Activated naive CD4-positive, alpha-beta T cell treated with anti-CD3 and anti-CD28 coated beads, Interleukin-2, amount 10 ng/mL, durations not matched to agents 7 days and 5 days (primary cell): ENCODE data around the gene PRX.
"Not testable (repeated sequence)": the region's sequence is repeated elsewhere in the genome, so short reads cannot be mapped to it uniquely, and the experiment has no call there.

ENCODE experiments used
- CTCF ChIA-PET: fragments of 350-600 bp; sonication (Branson Sonifier 250); formaldehyde crosslinking; loops from one replicate; lab custom pipeline; 2021; ENCODE audit warnings: antibody characterized with exemption; lab: Charles Lee
- DNase-seq: peaks from one replicate; pipeline ENCODE4 v3.0.0-alpha.2; 2020
- H3K27ac Mint-ChIP-seq: one replicate; pipeline ENCODE4 v1.8.0; 2021; ENCODE audit warnings: mild to moderate bottlenecking, moderate library complexity, mixed read lengths
- H3K27me3 Mint-ChIP-seq: one replicate; pipeline ENCODE4 v1.8.0; 2021; ENCODE audit warnings: mild to moderate bottlenecking, mixed read lengths
- H3K36me3 Mint-ChIP-seq: one replicate; pipeline ENCODE4 v1.8.0; 2021; ENCODE audit warnings: mixed read lengths
- H3K4me1 Mint-ChIP-seq: one replicate; pipeline ENCODE4 v1.8.0; 2021; ENCODE audit warnings: mixed read lengths
- H3K4me3 Mint-ChIP-seq: one replicate; pipeline ENCODE4 v1.8.0; 2021; ENCODE audit warnings: mild to moderate bottlenecking, moderate library complexity, mixed read lengths
- H3K9me3 Mint-ChIP-seq: one replicate; pipeline ENCODE4 v1.8.0; 2021; ENCODE audit warnings: mixed read lengths

PRX gene, protein sequence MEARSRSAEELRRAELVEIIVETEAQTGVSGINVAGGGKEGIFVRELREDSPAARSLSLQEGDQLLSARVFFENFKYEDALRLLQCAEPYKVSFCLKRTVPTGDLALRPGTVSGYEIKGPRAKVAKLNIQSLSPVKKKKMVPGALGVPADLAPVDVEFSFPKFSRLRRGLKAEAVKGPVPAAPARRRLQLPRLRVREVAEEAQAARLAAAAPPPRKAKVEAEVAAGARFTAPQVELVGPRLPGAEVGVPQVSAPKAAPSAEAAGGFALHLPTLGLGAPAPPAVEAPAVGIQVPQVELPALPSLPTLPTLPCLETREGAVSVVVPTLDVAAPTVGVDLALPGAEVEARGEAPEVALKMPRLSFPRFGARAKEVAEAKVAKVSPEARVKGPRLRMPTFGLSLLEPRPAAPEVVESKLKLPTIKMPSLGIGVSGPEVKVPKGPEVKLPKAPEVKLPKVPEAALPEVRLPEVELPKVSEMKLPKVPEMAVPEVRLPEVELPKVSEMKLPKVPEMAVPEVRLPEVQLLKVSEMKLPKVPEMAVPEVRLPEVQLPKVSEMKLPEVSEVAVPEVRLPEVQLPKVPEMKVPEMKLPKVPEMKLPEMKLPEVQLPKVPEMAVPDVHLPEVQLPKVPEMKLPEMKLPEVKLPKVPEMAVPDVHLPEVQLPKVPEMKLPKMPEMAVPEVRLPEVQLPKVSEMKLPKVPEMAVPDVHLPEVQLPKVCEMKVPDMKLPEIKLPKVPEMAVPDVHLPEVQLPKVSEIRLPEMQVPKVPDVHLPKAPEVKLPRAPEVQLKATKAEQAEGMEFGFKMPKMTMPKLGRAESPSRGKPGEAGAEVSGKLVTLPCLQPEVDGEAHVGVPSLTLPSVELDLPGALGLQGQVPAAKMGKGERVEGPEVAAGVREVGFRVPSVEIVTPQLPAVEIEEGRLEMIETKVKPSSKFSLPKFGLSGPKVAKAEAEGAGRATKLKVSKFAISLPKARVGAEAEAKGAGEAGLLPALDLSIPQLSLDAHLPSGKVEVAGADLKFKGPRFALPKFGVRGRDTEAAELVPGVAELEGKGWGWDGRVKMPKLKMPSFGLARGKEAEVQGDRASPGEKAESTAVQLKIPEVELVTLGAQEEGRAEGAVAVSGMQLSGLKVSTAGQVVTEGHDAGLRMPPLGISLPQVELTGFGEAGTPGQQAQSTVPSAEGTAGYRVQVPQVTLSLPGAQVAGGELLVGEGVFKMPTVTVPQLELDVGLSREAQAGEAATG (N-terminal part only)

DNA sequence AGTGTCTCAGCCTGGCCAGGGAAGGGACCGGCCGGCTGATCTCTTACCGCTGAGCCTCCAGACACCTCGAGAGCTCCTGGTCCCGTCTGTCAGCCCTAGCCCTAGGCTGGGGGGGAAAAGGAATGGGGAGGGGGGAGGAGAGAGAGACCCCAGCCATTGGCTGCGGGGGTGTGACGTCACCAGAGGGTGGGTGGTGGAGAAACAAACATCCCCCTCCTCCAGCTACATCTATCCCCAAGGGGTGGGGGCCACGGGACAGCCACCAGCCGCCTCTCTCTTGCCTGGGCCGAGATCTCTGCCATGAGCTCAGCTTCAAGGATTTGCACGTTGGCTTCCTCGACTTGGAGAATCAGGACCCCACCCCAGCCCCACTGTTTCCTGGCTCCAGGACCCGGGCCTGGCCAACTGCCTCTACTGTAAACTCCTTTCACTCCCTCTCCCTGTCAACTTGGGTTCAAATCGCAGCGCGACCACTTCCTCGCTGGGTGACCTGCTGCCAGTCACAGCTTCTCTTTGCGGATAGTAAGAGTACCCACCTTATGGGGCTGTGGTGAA, at the start of gene PRX:
Gene PRX (minus strand): TSS at position 88 of the 555 bp plus-strand sequence. CDS start 5,446 bp downstream, outside the sequence.
- no peak within 1 kb of the TSS for H3K4me3 Mint-ChIP-seq
- H3K36me3 Mint-ChIP-seq = no peaks in the 10 kb centered on the region
- no peaks in the 10 kb centered on the region for H3K9me3 Mint-ChIP-seq
- peaks cover 21% of the 10 kb centered on the region for H3K27me3 Mint-ChIP-seq
- no peak for DNase-seq
- peaks cover 24% of the 10 kb centered on the region for H3K4me1 Mint-ChIP-seq
- no peak within 1 kb of the TSS for H3K27ac Mint-ChIP-seq
- CTCF ChIA-PET = interaction anchor here (1.0 to 2.6 kb wide), 2 partner anchors 52 to 108 kb away, joined by 4 to 12 read pairs; partner anchors contain the start of gene BLVRB

- peaks cover 10% of the 10 kb centered on the region for H3K27me3 Mint-ChIP-seq
- peaks cover 4% of the 10 kb centered on the region for H3K36me3 Mint-ChIP-seq
- peaks cover 28% of the 10 kb centered on the region for H3K4me1 Mint-ChIP-seq
- H3K9me3 Mint-ChIP-seq = no peaks in the 10 kb centered on the region
- no peak overlapping the region for H3K27ac Mint-ChIP-seq
- H3K4me3 Mint-ChIP-seq = no peak overlapping the region
- CTCF ChIA-PET = no interaction called here
- DNase-seq = no peak
These were observed 48.6 kb upstream of the PRX start for GRCh38 chr19:40461669-40462221.

DNA sequence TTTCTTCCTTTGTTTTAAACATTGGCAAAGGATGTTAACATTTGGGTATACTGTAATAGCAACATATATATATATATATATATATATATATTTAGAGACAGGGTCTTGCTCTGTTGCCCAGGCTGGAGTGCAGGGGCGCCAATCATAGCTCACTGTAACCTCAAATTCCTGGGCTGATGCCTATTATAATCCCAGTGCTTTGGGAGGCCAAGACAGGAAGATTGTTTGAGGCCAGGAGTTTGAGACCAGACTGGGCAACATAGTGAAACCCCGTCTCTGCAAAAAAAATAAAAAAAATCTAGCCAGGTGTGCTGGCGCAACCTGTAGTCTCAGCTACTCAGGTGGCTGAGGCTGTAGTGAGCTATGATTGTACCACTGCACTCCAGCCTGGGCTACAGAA, 47.0 kb upstream of the PRX start:
- Mint-ChIP-seq H3K9me3 (no peaks in the 10 kb centered on the region), H3K27ac (no peak overlapping the region), H3K4me1 (peaks cover 13% of the 10 kb centered on the region), H3K27me3 (no peaks in the 10 kb centered on the region), H3K4me3 (no peak overlapping the region), H3K36me3 (no peaks in the 10 kb centered on the region)
- DNase-seq = no peak
- CTCF ChIA-PET = no interaction called here

DNA sequence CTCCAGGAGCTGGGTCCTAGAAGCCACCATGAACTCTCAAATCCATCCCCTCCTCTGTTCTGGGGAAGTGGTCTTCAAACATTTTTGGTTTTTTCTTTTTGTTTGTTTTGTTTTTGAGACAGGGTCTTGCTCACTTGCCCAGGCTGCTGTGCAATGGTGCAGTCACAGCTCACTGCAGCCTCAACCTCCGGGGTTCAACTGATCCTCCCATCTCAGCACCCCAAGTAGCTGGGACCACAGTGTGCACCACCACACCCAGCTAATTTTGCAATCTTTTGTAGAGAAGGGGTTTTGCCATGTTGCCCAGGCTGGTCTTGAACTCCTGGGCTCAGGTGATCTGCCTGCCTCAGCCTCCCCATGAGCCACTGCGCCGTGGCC, 45.4 kb upstream of the PRX start:
- H3K4me3 Mint-ChIP-seq = no peak overlapping the region
- no peak overlapping the region for H3K27ac Mint-ChIP-seq
- no peak for DNase-seq
- peaks cover 2% of the 10 kb centered on the region for H3K4me1 Mint-ChIP-seq
- no peaks in the 10 kb centered on the region for H3K36me3 Mint-ChIP-seq
- H3K9me3 Mint-ChIP-seq = no peaks in the 10 kb centered on the region
- no peaks in the 10 kb centered on the region for H3K27me3 Mint-ChIP-seq
- CTCF ChIA-PET = no interaction called here

DNA sequence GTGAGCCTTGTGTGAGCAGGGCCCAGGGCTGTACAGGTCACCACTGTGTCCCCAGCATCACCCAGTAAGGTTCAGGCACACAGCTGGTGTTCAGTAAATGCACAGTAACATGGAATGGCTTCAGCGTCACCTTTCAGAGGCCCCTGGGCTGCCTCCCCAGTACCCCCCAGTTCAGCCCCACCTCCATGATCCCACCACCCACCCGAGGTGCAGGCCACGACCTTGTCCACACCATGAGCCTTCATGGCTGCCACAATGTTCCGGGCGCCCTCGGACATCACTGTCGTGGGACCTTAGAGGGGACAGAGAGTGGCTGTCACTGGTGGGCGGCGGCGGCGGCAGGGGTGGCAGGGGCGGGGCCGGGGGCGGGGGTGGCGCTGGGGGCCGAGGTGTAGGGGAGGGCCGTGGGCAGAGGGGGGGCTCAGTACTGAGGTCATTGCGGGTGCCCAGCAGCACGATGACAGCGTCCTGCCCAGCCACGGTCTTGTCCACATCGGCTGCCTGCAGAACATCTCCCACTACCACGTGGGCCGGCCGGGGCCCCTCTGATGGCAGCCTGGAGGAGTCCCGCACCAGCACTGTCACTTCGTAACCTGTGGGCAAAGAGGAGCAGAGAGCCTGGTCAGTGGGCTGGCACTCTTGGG, 44.9 kb upstream of the PRX start:
- Mint-ChIP-seq H3K36me3 (no peaks in the 10 kb centered on the region), H3K9me3 (no peaks in the 10 kb centered on the region), H3K27me3 (no peaks in the 10 kb centered on the region), H3K4me3 (no peak overlapping the region), H3K4me1 (peaks cover 2% of the 10 kb centered on the region), H3K27ac (no peak overlapping the region)
- no peak for DNase-seq
- CTCF ChIA-PET = no interaction called here

DNA sequence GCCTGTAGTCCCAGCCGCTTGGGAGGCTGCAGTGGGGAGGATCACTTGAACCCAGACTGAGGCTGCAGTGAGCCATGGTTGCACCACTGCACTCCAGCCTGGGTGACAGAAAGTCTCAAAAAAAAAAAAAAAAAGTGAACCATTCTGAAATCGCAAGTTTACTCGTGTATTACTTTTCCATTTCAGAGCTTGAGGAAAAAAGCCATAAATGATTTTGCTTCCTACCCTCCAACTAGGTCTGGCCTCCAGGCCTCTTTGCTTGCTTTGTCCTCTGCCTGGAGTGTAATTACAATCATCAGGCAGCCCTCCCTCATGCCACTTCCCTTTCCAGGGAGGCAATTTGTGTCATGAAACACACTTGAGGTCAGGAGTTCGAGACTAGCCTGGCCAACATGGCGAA, 43.9 kb upstream of the PRX start:
- H3K27ac Mint-ChIP-seq = no peak overlapping the region
- DNase-seq = no peak
- H3K36me3 Mint-ChIP-seq = no peaks in the 10 kb centered on the region
- H3K9me3 Mint-ChIP-seq = no peaks in the 10 kb centered on the region
- H3K4me1 Mint-ChIP-seq = peaks cover 2% of the 10 kb centered on the region
- no peak overlapping the region for H3K4me3 Mint-ChIP-seq
- H3K27me3 Mint-ChIP-seq = no peaks in the 10 kb centered on the region
- CTCF ChIA-PET = interaction anchor here (5.1 kb wide), 1 partner anchor 7 kb away, joined by 23 read pairs; the partner anchor contains the start of gene BLVRB

GRCh38 chr19:40453943-40454342, 40.8 kb upstream of the PRX start:
- H3K27me3 Mint-ChIP-seq, H3K9me3 Mint-ChIP-seq, H3K36me3 Mint-ChIP-seq, H3K4me1 Mint-ChIP-seq, DNase-seq, H3K4me3 Mint-ChIP-seq: not testable (repeated sequence)
- CTCF ChIA-PET = interaction anchor here (1.5 to 5.1 kb wide), 2 partner anchors 11 to 67 kb away, joined by 4 to 23 read pairs; partner anchors contain the start of gene BLVRB
- H3K27ac Mint-ChIP-seq = peak overlapping the region; percentile 19

DNA sequence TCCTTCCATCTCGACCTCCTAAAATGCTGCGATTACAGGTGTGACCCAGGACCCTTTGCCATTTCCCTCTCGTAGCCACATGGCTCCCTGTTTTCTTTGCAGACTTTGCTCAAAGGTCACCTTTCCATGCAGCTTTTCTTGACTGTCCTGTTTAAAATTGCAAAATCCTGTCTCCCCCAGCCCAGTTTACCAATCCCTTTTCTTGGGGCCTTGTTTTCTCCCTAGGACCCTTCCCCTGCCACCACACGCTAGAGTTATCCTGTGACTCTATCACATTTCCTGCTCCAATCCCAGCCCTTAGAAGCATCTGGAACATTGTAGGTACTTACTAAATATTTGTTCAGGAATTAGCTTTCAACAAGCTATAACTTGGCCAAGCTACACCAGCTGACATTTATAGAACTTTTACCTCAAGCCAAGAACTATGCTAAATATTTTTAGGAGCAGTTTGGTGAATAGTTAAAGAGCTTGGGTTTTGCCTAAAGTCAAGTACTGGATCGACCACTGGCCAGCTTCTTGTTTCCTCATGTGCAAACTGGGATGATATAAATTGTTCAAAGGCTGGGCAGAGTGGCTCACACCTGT, 40.1 kb upstream of the PRX start:
- Mint-ChIP-seq H3K27ac (no peak overlapping the region), H3K4me3 (no peak overlapping the region), H3K9me3 (no peaks in the 10 kb centered on the region), H3K27me3 (no peaks in the 10 kb centered on the region), H3K36me3 (no peaks in the 10 kb centered on the region), H3K4me1 (no peaks in the 10 kb centered on the region)
- CTCF ChIA-PET = interaction anchor here (0.9 to 5.1 kb wide), 3 partner anchors 11 to 68 kb away, joined by 4 to 23 read pairs (median 4); partner anchors contain the start of gene BLVRB
- DNase-seq = no peak

- CTCF ChIA-PET = interaction anchor here (0.7 to 5.1 kb wide), 2 partner anchors 12 to 97 kb away, joined by 4 to 23 read pairs; partner anchors contain the start of gene BLVRB
- H3K27me3 Mint-ChIP-seq = no peaks in the 10 kb centered on the region
- no peaks in the 10 kb centered on the region for H3K36me3 Mint-ChIP-seq
- DNase-seq = no peak
- no peak overlapping the region for H3K4me3 Mint-ChIP-seq
- H3K9me3 Mint-ChIP-seq = no peaks in the 10 kb centered on the region
- no peak overlapping the region for H3K27ac Mint-ChIP-seq
- H3K4me1 Mint-ChIP-seq = no peaks in the 10 kb centered on the region
These were observed 38.8 kb upstream of the PRX start for GRCh38 chr19:40452016-40452415.

- Mint-ChIP-seq H3K27me3 (peaks cover 4% of the 10 kb centered on the region), H3K4me1 (peaks cover under 1% of the 10 kb centered on the region), H3K27ac (no peak overlapping the region), H3K4me3 (no peak overlapping the region), H3K9me3 (no peaks in the 10 kb centered on the region), H3K36me3 (no peaks in the 10 kb centered on the region)
- DNase-seq = no peak
- CTCF ChIA-PET = interaction anchor here (0.9 kb wide), 1 partner anchor 13 kb away, joined by 3 read pairs; no protein-coding TSS in a partner anchor
These were observed 37.5 kb upstream of the PRX start for GRCh38 chr19:40450664-40451063.

- CTCF ChIA-PET = interaction anchor here (0.9 kb wide), 1 partner anchor 14 kb away, joined by 3 read pairs; no protein-coding TSS in a partner anchor
- peaks cover 4% of the 10 kb centered on the region for H3K27me3 Mint-ChIP-seq
- H3K9me3 Mint-ChIP-seq = no peaks in the 10 kb centered on the region
- no peak for DNase-seq
- no peaks in the 10 kb centered on the region for H3K36me3 Mint-ChIP-seq
- H3K27ac Mint-ChIP-seq = no peak overlapping the region
- peaks cover 7% of the 10 kb centered on the region for H3K4me1 Mint-ChIP-seq
- H3K4me3 Mint-ChIP-seq = no peak overlapping the region
These were observed 36.3 kb upstream of the PRX start for GRCh38 chr19:40449506-40449905.

- Mint-ChIP-seq H3K4me1 (peaks cover 19% of the 10 kb centered on the region), H3K4me3 (no peak overlapping the region), H3K36me3 (peaks cover 7% of the 10 kb centered on the region), H3K27ac (no peak overlapping the region), H3K9me3 (no peaks in the 10 kb centered on the region), H3K27me3 (peaks cover 4% of the 10 kb centered on the region)
- CTCF ChIA-PET = no interaction called here
- no peak for DNase-seq
These were observed 33.1 kb upstream of the PRX start for GRCh38 chr19:40446263-40446784.
